22Rv1 (cell line): ENCODE results near the gene MEOX2.

Experiments
- ZFX ChIP-seq: fragments of 450-650 bp; IDR thresholded peaks from 2 replicates; pipeline ENCODE4 v1.6.1; 2017; ENCODE audit warnings: antibody characterized with exemption, borderline replicate concordance
- TF ChIP-seq, protein P1 (sequence below): fragments of 450-650 bp; IDR thresholded peaks from 2 replicates; pipeline ENCODE4 v1.5.1; 2017; ENCODE audit warnings: mild to moderate bottlenecking

DNA sequence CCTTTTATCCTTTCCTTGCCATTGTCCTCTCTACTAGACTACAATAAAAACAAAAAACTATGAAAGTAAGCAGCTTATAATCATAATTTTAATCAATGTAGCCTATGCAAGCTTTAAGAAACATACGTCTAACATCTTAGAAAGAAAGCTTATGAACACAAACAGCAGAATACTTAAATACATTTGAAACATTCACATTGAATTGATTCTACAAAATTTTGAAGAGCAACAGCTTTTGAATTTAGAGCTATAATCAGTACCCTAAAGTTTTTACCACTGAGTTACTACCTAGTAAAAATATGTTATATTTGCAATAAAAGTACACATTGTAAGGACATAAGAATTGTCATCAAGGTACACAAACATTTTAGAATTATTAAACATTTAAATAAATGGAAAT lies 7.2 kb downstream of the MEOX2 start:
- TF ChIP-seq, protein P1, sequence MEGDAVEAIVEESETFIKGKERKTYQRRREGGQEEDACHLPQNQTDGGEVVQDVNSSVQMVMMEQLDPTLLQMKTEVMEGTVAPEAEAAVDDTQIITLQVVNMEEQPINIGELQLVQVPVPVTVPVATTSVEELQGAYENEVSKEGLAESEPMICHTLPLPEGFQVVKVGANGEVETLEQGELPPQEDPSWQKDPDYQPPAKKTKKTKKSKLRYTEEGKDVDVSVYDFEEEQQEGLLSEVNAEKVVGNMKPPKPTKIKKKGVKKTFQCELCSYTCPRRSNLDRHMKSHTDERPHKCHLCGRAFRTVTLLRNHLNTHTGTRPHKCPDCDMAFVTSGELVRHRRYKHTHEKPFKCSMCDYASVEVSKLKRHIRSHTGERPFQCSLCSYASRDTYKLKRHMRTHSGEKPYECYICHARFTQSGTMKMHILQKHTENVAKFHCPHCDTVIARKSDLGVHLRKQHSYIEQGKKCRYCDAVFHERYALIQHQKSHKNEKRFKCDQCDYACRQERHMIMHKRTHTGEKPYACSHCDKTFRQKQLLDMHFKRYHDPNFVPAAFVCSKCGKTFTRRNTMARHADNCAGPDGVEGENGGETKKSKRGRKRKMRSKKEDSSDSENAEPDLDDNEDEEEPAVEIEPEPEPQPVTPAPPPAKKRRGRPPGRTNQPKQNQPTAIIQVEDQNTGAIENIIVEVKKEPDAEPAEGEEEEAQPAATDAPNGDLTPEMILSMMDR: no peak
- no peak for TF ChIP-seq ZFX
